Fibroblast of villous mesenchyme (primary cell): ENCODE data around the gene THRB. TPM values are rescaled to one million over a fixed set of nuclear protein-coding genes. Genes with fewer than 3 reads are reported as not detected.
A peak's percentile ranks its signal among the peaks of the same experiment; 100 is the strongest.

Experiments
- DNase-seq: peaks from one replicate; pipeline ENCODE4 v3.0.0-alpha.2; 2010; ENCODE audit warnings: low read depth
- H3K4me3 ChIP-seq: 2 replicates; pipeline ENCODE4 v1.5.1; 2011; ENCODE audit warnings: low read depth, mild to moderate bottlenecking, low read length
- CTCF ChIP-seq: IDR thresholded peaks from 2 replicates; pipeline ENCODE4 v1.5.1; 2012; ENCODE audit warnings: low read depth, mild to moderate bottlenecking, low read length; ENCODE audit not compliant: insufficient read depth
- total RNA-seq: library from RNA; depleted of rRNA; stranded (reverse); fragments of >200 nt; gene quantifications from 2 replicates; pipeline ENCODE4 v1.2.3, GENCODE V29; 2012

THRB gene
- total RNA-seq, 1 donor: 13.4 TPM

GRCh38 chr3:24374801-24375200 lies 119.8 kb downstream of the THRB start:
- no peak for TF ChIP-seq CTCF
- DNase-seq: no peak
- H3K4me3 ChIP-seq: no peak overlapping the region

- TF ChIP-seq CTCF: no peak
- no peak overlapping the region for H3K4me3 ChIP-seq
- no peak for DNase-seq
Observed at GRCh38 chr3:24373198-24373959, 121.3 kb downstream of the THRB start.

GRCh38 chr3:24372559-24373197 lies 122.0 kb downstream of the THRB start:
- H3K4me3 ChIP-seq: no peak overlapping the region
- DNase-seq: no peak
- no peak for TF ChIP-seq CTCF

GRCh38 chr3:24370352-24371090 lies 124.1 kb downstream of the THRB start:
- no peak for TF ChIP-seq CTCF

GRCh38 chr3:24368605-24369004 lies 126.0 kb downstream of the THRB start:
- H3K4me3 ChIP-seq: no peak overlapping the region
- DNase-seq: no peak
- TF ChIP-seq CTCF: no peak

More at GRCh38 chr3:24370352-24371090, 124.1 kb downstream of the THRB start:
- no peak for DNase-seq
- H3K4me3 ChIP-seq: no peak overlapping the region

GRCh38 chr3:24367664-24368264 lies 126.9 kb downstream of the THRB start:
- TF ChIP-seq CTCF: no peak
- no peak overlapping the region for H3K4me3 ChIP-seq
- DNase-seq: peak; percentile 63
